Activated T-helper 17 cell treated with anti-CD3 and anti-CD28 coated beads, Interleukin-2, amount 50 U/mL, for 72 hours (primary cell): ENCODE results near the gene AGBL3. TPM values are rescaled to one million over a fixed set of nuclear protein-coding genes. Genes with fewer than 3 reads are reported as not detected.
"Not testable (repeated sequence)": the region's sequence is repeated elsewhere in the genome, so short reads cannot be mapped to it uniquely, and the experiment has no call there.

Experiments used
- ATAC-seq: fragments of 150-1000 bp; cut with Tn5 transposase; replicated peaks from 2 replicates; pipeline ENCODE4 v1.10.0; 2021; ENCODE audit warnings: mild to moderate bottlenecking, moderate library complexity
- H3K27ac Mint-ChIP-seq: one replicate; pipeline ENCODE4 v1.8.0; 2022; ENCODE audit warnings: mixed read lengths
- H3K27me3 Mint-ChIP-seq: one replicate; pipeline ENCODE4 v1.8.0; 2022; ENCODE audit warnings: mixed read lengths
- H3K36me3 Mint-ChIP-seq: one replicate; pipeline ENCODE4 v1.8.0; 2022; ENCODE audit warnings: low read depth, mild to moderate bottlenecking, mixed read lengths
- H3K4me1 Mint-ChIP-seq: one replicate; pipeline ENCODE4 v1.8.0; 2022; ENCODE audit warnings: mixed read lengths
- H3K4me3 Mint-ChIP-seq: one replicate; pipeline ENCODE4 v1.8.0; 2022; ENCODE audit warnings: mild to moderate bottlenecking, mixed read lengths
- H3K9me3 Mint-ChIP-seq: one replicate; pipeline ENCODE4 v1.8.0; 2022; ENCODE audit warnings: mixed read lengths
- total RNA-seq, 2 donors: library from RNA; stranded (reverse); gene quantifications; one replicate each; pipeline ENCODE4 v1.2.3, GENCODE V29; 2022

The AGBL3 gene
- total RNA-seq, 2 donors from 2014 or later = 1.8 to 2.3 TPM

DNA sequence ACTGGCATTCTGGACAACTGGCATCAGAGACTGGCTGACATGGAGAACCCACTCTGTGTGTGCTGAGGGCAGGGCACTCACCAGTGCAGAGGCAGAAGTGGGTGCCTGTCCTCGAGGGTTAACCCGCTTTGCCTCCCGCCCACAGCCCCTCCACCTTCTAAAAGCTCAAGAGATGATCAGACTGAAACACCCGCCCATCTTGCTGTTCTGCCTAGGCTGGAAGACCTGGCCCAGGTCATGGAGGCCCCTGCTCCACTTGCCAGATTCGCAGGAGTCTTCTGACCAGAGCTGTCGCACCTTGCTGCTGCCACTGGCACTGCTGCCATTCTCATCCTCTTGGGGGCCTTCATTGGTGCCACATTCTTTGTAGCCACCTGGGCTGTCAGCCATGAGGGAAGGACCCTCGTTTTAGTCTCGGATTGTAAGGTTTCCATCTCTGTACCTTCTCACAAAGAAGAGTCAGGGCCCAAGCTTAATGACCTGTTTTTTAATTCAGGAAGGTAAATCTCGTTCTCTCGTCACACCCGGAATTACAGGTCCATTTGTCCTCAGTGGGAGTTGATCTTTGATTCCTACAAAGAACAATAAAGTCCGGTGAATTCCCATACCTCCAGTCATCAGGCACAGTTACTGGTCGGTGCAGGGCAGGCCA lies 182.3 kb downstream of the AGBL3 start:
- H3K27ac Mint-ChIP-seq = peak overlapping the region; percentile 99
- peaks cover 8% of the 10 kb centered on the region for H3K4me1 Mint-ChIP-seq
- H3K4me3 Mint-ChIP-seq = peak overlapping the region; percentile 95
- no peak for ATAC-seq
- peaks cover 62% of the 10 kb centered on the region for H3K36me3 Mint-ChIP-seq
- no peaks in the 10 kb centered on the region for H3K27me3 Mint-ChIP-seq
- no peaks in the 10 kb centered on the region for H3K9me3 Mint-ChIP-seq

DNA sequence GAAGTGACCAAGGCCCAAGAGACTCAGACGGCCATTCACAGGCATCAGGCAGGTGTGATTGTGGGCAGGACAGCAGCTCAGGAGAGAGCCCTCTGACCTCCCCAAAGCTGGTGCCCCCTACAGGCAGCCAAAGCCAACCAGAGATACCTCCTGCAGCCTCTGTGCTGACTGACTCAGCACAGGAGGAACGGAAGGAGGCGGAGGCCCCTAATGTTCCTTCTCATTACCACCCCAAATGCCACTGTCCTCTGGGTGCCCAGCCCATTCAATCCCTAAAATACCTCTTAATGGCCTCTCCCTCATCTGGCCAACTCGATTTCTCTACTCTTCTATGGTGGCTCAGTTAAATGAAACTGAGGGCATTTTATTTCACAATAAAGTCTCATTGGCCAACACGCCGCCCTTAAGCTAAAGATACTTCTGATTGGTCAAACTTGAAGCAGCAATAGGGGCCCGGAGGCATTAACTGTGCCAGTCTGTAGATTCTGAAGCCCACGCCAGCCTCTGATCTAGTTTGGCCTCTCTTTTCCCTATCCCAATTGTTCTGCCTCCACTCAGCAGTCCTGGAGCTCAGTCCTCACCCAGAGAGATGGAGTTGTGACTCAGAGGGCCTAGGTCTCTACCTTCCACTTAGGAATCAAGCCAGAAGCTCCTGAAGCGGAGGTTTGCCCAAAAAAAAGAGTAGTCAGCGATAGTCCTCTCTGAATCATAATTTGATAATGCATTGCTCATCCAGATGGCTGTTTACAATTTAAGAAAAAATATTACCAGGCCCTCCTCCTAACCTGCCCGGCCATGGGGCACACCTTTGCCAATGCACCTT lies 183.0 kb downstream of the AGBL3 start:
- Mint-ChIP-seq H3K4me3 (peak overlapping the region; percentile 95), H3K27me3 (no peaks in the 10 kb centered on the region), H3K36me3 (peaks cover 56% of the 10 kb centered on the region), H3K4me1 (peaks cover 4% of the 10 kb centered on the region), H3K27ac (peak overlapping the region; percentile 99), H3K9me3 (no peaks in the 10 kb centered on the region)
- peak; percentile 62 for ATAC-seq

DNA sequence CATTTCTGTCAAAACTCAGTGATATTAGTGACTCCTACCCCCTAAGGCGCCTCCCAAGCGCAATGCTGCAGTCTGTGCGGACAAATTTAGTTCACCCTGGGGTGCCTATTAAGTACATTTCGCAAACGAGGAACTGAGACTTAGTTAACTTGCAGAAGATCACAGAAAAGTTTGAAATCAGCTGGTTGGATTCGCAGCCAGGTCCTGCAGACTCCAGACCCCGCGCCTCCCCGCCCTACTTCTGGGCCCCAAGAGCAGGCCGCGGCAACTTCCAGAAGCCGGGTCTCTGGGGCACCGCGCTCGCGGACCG lies 183.6 kb downstream of the AGBL3 start:
- no peaks in the 10 kb centered on the region for H3K27me3 Mint-ChIP-seq

DNA sequence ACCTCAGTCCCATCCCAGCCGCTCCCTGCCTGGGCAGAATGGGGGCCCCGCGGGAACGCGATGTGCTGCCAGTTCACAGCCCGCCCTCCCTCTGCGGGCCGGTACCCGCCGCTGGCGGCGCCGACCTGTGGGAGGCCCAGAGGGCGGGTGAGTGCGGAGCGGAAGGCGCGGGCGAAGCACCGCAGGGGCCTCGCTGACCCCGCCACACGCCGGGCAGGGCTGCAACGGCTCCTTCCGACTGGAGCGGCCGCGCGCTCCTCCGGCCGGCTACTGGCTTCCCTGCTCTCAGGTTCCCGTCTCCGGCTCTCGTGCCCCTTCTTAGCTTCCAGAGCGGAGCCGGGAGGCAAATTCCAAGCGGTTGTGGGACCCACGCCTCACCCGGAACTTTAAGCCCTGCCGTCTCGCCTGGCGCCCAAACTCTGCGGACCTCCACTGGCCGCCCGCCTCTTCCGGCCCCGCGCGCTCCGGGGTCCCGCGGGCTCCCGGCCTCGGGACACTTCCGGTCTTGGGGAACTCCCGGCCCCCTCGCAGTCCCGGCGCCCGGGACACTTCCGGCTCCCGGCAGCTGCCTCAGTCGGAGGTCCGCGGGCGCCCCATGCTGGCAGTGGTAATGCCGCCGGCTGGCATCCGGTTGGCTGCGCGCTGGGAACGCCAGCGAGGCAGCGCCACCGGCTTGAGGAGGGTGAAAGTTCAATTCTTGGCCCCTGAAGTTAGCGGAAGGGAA lies 184.1 kb downstream of the AGBL3 start, which contains the start of gene CYREN:
CYREN (minus strand) TSS at position 434 of the 724 bp plus-strand sequence. CDS start 1,785 bp downstream, outside the sequence.
- Mint-ChIP-seq H3K27ac (peak within 1 kb of the TSS; percentile 99), H3K4me1 (peaks cover 4% of the 10 kb centered on the region), H3K9me3 (no peaks in the 10 kb centered on the region), H3K27me3 (no peaks in the 10 kb centered on the region), H3K4me3 (peak within 1 kb of the TSS; percentile 95), H3K36me3 (peaks cover 46% of the 10 kb centered on the region)
- peak; percentile 80 for ATAC-seq

More for the DNA sequence above, 183.6 kb downstream of the AGBL3 start:
- H3K36me3 Mint-ChIP-seq = peaks cover 51% of the 10 kb centered on the region
- no peak for ATAC-seq
- H3K9me3 Mint-ChIP-seq = no peaks in the 10 kb centered on the region
- H3K27ac Mint-ChIP-seq = peak overlapping the region; percentile 99
- peak overlapping the region; percentile 95 for H3K4me3 Mint-ChIP-seq
- peaks cover 4% of the 10 kb centered on the region for H3K4me1 Mint-ChIP-seq

DNA sequence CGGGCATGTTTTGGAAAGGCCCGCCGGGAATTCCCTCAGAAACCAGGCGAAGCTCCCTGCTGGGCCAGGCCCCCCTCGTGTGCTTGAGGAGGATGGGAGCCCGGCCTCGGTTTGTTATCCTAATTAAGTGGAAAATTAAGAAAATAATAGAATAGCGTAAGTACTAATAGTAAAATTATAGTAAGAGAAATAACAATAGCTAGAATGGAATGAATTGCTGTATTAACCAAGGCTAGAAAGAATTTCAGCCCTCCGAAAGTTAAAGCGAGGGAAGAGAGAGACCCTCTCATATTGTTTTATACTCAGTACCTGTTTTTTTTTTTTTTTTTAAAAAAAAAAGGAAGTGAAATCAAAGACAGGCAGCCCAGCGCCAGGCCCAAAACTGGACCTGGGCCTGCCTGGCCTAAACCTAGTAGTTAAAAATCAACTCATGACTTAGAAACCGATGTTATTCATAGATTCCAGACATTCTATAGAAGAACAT lies 184.7 kb downstream of the AGBL3 start:
- H3K4me1 Mint-ChIP-seq, H3K9me3 Mint-ChIP-seq, ATAC-seq: not testable (repeated sequence)

DNA sequence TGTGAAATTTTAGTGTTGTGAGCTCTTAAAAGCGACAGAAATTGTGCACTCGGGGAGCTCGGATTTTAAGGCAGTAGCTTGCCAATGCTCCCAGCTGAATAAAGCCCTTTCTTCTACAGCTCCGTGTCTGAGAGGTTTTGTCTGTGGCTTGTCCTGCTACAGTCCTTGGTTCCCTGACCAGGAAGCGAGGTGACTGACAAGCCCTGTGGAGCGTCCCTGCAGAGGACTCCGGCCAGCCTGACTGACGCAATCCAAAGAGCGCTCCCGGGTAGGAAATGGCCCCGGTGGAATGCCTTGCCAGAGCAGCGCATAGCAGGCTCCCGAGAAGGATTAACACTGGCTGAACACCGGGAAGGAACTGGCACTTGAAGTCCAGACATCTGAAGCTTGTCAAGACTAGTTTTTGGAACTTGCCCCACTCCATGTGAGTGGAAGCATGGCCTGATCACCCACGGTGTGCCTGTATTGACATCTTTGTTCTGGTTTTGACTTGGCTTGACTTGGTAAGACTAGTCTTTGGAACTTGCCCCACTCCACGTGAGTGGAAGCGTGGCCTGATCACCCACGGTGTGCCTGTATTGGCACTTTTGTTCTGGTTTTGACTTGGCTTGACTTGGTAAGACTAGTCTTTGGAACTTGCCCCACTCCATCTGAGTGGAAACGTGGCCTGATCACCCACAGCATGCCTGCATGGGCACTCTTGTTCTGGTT lies 185.4 kb downstream of the AGBL3 start:
- H3K27ac Mint-ChIP-seq = peak overlapping the region; percentile 97
- not testable (repeated sequence) for ATAC-seq, H3K4me1 Mint-ChIP-seq, H3K27me3 Mint-ChIP-seq, H3K9me3 Mint-ChIP-seq
- peaks cover 33% of the 10 kb centered on the region for H3K36me3 Mint-ChIP-seq
- H3K4me3 Mint-ChIP-seq = peak overlapping the region; percentile 95

More for the DNA sequence above, 184.7 kb downstream of the AGBL3 start:
- Mint-ChIP-seq H3K36me3 (peaks cover 40% of the 10 kb centered on the region), H3K4me3 (peak overlapping the region; percentile 95), H3K27ac (peak overlapping the region; percentile 97)
- not testable (repeated sequence) for H3K27me3 Mint-ChIP-seq

DNA sequence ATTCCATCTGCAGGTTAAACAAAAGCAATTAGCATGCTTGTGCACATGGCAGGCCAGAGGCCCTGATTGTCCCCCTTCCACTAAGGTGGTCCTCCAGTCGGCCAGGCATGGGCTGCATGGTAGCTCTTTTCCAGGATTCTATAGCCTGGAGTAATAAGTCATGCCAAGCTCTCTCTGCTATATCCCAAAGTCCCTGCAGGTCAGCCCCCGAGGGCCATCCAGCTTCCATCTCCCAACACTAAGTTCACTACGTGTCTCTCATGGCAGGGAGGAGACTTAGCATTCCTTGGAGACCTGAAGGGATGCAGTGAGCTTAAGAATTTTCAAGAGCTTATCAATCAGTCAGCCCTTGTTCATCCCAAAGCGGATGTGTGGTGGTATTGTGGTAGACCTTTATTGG lies 187.6 kb downstream of the AGBL3 start:
- H3K4me3 Mint-ChIP-seq, H3K27me3 Mint-ChIP-seq, H3K9me3 Mint-ChIP-seq, H3K4me1 Mint-ChIP-seq, ATAC-seq, H3K27ac Mint-ChIP-seq: not testable (repeated sequence)
- H3K36me3 Mint-ChIP-seq = peaks cover 11% of the 10 kb centered on the region

DNA sequence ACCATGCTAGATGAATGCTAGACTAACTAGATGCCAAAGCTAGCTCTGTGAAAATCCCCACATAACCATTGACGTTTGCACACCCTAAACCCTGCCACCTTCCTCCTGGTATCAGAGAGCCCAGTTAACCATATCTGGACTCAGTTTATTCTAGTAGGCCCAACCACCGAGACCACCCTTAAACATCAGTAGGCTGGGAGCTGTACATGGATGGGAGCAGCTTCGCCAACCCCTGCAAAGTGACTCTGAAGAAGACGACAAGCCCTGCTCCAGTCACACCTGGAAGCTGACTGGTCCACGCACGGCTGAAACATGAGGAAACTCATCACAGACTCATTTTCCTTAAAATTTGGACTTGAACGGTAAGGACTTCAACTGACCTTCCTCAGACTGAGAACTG lies 188.6 kb downstream of the AGBL3 start:
- Mint-ChIP-seq H3K4me1 (peaks cover 4% of the 10 kb centered on the region), H3K9me3 (no peaks in the 10 kb centered on the region), H3K27me3 (no peaks in the 10 kb centered on the region), H3K27ac (no peak overlapping the region), H3K4me3 (no peak overlapping the region), H3K36me3 (peaks cover under 1% of the 10 kb centered on the region)
- ATAC-seq = no peak

DNA sequence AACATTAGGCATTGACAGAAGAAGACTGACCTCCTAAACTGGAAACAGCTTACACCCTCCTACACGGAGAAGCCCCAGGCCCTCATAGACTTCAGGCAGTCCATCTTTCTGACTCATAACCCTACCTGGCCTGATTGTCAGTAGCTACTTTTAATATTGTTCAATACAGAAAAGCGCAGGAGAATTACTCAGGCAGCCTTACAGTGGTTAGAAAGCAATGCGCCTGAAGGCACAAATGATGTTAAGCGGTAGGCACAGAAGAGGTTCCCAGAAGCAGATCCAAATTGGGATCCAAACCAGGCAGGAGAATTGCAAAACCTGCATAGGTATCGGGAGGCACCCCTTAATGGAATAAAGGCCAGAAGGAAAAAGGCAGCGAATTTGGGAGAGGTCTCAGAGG lies 189.6 kb downstream of the AGBL3 start:
- H3K36me3 Mint-ChIP-seq = no peaks in the 10 kb centered on the region
- H3K9me3 Mint-ChIP-seq = peaks cover 4% of the 10 kb centered on the region
- H3K27me3 Mint-ChIP-seq = no peaks in the 10 kb centered on the region
- H3K27ac Mint-ChIP-seq = no peak overlapping the region
- peaks cover 4% of the 10 kb centered on the region for H3K4me1 Mint-ChIP-seq
- H3K4me3 Mint-ChIP-seq = no peak overlapping the region
- no peak for ATAC-seq

DNA sequence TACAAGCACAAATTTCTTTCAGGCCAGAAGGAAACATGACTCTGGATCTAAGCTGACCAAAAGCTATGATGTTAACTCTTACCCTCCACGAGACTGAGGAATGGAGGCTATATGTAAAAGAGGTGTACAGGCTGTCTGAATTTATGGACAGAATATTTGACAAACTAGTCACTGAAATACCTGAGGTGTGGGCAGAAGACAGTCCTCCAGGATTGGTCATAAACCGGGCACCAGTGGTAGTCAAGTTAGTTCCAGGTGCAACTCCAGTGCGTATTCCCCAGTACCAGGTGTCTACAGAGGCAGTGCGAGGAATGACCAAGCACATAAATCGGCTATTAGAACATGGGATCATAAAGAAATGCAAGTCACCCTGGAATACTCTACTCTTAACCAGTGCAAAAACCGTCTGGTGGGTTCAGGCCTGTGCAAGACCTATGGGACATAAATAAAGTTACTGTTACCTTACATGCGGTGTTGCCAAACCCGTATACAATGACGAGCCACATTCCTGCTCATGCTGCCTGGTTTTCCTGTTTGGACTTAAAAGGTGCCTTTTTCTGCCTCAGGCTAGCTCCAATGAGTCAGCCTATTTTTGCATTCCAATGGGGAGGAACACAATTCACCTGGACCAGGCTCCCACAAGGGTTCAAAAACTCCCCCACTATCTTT lies 190.9 kb downstream of the AGBL3 start:
- Mint-ChIP-seq H3K36me3 (no peaks in the 10 kb centered on the region), H3K27me3 (no peaks in the 10 kb centered on the region), H3K4me1 (peaks cover under 1% of the 10 kb centered on the region), H3K4me3 (no peak overlapping the region), H3K27ac (no peak overlapping the region), H3K9me3 (peaks cover 4% of the 10 kb centered on the region)
- ATAC-seq = no peak

DNA sequence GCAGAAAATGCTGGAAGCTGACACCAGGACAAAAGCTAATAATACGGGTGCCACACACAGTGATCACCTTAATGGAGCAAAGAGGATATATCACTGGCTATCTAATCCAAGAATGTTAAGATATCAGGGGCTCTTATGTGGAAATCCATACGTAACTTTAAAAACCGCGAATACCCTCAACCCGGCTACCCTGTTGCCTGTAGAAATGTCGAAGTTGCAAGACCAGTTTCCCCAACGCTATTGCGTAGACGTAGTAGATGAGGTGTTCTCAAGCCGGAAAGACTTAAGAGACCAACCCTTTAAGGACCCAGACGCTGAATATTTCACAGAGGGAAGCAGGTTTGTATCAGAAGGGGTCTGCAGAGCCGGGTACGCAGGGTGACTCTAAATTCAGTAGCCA lies 192.1 kb downstream of the AGBL3 start:
- Mint-ChIP-seq H3K36me3 (peaks cover 9% of the 10 kb centered on the region), H3K4me1 (no peaks in the 10 kb centered on the region), H3K27ac (no peak overlapping the region), H3K27me3 (no peaks in the 10 kb centered on the region), H3K9me3 (peaks cover 9% of the 10 kb centered on the region), H3K4me3 (no peak overlapping the region)
- ATAC-seq = no peak

DNA sequence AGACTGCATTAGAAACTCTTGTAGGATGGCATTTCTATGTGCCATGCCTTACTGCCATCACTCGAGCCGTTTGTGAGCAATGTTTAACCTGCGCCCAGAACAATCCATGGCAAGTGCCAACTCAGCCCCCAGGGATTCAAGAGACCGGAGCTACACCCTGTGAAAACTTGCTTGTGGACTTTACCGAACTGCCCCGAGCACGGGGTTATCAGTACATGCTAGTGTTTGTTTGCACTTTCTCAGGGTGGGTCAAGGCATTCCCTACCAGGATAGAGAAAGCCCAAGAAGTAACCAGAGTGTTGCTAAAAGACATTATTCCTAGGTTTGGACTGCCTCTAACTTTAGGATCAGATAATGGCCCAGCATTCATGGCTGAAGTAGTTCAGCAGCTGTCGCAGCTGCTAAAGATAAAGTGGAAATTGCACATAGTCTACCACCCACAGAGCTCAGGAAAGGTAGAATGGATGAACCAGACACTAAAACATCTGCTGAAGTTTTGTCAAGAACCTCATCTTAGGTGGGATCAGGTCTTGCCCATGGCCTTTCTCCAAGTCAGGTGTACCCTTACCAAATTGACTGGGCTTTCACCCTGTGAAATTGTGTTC lies 193.1 kb downstream of the AGBL3 start:
- no peak overlapping the region for H3K27ac Mint-ChIP-seq
- no peaks in the 10 kb centered on the region for H3K4me1 Mint-ChIP-seq
- no peak for ATAC-seq
- no peaks in the 10 kb centered on the region for H3K27me3 Mint-ChIP-seq
- H3K36me3 Mint-ChIP-seq = peaks cover 20% of the 10 kb centered on the region
- H3K9me3 Mint-ChIP-seq = peaks cover 12% of the 10 kb centered on the region
- H3K4me3 Mint-ChIP-seq = no peak overlapping the region

DNA sequence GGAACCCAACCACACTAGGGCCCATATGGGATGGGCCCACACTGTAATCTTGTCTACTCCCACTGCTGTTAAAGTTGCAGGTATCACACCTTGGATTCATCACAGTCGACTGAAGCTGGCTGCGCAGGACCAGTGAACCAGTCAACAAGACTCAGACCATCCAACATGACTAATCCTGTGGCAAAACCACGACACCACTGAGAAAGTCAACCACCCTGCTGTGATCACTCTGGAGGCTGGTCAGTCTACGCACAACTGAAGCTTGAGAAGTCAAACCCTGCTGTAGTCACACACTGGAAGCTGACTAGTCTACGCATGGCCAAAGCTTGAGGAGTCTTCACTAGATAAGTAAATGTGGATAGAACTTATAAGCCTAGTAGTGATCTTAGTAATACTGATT lies 193.8 kb downstream of the AGBL3 start:
- H3K27ac Mint-ChIP-seq = no peak overlapping the region
- no peak overlapping the region for H3K4me3 Mint-ChIP-seq
- peaks cover 27% of the 10 kb centered on the region for H3K36me3 Mint-ChIP-seq
- no peaks in the 10 kb centered on the region for H3K4me1 Mint-ChIP-seq
- H3K27me3 Mint-ChIP-seq = no peaks in the 10 kb centered on the region
- ATAC-seq = peak; percentile 86
- peaks cover 12% of the 10 kb centered on the region for H3K9me3 Mint-ChIP-seq
